ENCODE data around the gene TRAF6. TPM values are rescaled to one million over a fixed set of nuclear protein-coding genes. Genes with fewer than 3 reads are reported as not detected.

The TRAF6 gene
- polyA plus RNA-seq, 3 donors = 2.0 to 5.1 (median 3.5) TPM

DNA sequence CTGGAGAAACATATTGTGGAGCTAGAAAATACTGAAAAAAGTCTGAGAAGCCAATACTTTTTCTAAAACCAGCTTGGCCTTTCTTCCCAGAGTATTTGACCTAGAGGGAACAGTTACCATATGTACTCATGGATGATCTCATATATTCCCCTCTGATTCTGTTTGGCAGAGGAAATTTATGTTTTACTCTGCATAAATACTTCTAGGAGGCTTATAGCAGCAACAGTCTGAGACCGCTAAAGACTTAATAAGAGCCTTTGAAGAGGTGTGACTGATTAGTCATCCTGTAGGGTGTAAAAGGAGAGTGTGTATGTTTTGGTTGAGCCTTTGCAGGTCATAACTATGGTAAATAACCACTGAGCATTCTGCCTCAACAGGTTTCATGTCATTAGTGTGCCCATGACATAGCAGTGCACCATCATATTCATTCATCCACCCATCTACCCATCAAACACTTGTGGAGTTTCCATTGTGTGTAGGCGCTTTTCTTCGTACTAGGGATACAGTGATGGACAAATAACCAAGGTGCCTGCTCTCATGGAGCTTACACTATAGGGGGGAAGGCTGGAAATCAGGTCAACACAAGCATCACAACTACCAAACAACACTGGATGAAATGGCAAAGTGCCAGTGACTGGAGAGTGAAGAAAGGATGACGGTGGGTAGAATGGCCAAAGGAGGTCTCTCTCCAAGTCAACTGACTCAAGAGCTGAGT, 44.5 kb downstream of the TRAF6 start:
- H3K27ac ChIP-seq (ENCODE audit: low read depth, low read length) = no peak overlapping the region
- 95 to 97% (median 96%) methylated on average over 4 of the region's 4 CpGs for WGBS, 3 donors

GRCh38 chr11:36464720-36465119, 45.4 kb downstream of the TRAF6 start:
- WGBS, 3 donors = 78 to 91% (median 82%) methylated on average over 3 of the region's 3 CpGs
- H3K27ac ChIP-seq (ENCODE audit: low read depth, low read length) = no peak overlapping the region

DNA sequence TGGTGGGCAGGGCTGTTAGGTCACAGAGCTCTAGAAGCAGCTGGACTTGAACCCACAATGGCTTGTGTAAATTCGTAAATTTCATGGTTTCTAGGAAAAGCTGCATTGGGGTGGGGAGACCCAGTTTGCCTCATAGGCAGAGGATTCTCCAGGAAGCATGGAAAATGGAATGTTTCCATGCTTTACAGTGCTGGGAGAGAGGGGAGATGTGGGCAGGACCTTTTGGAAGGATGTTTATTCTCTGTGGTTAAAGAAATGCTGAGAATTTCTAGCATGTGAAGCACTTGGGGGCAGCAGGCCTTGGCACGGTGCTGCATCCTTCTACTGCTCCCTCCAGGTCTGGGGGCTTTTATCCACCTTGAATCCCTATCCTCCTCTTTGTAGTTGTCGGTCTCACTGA, 46.3 kb downstream of the TRAF6 start:
- WGBS, 3 donors = 53 to 83% (median 79%) methylated on average over 3 of the region's 3 CpGs

DNA sequence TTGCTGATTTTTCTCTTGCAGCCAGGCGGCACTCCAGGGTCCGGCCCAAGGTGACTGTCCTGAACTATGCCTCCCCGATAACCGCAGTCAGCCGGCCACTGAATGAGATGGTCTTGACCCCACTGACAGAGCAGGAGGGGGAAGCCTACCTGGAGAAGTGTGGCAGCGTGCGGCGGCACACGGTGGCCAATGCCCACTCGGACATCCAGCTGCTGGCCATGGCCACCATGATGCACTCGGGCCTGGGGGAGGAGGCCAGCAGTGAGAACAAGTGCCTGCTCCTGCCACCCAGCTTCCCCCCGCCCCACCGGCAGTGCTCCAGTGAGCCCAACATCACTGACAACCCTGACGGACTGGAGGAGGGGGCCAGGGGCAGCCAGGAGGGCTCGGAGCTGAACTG, 47.8 kb downstream of the TRAF6 start:
- WGBS, 3 donors = 93 to 96% (median 96%) methylated on average over 15 of the region's 15 CpGs
- H3K27ac ChIP-seq (ENCODE audit: low read depth, low read length) = no peak overlapping the region

More for the DNA sequence above, 46.3 kb downstream of the TRAF6 start:
- H3K27ac ChIP-seq (ENCODE audit: low read depth, low read length) = no peak overlapping the region

- 64 to 92% (median 88%) methylated on average over 10 of the region's 10 CpGs for WGBS, 3 donors
- no peak overlapping the region for H3K27ac ChIP-seq (ENCODE audit: low read depth, low read length)
Observed at GRCh38 chr11:36460220-36460619, 49.9 kb downstream of the TRAF6 start.

- H3K27ac ChIP-seq (ENCODE audit: low read depth, low read length) = no peak overlapping the region
- 77 to 93% (median 87%) methylated on average over 7 of the region's 7 CpGs for WGBS, 3 donors
Observed at GRCh38 chr11:36459046-36459445, 51.0 kb downstream of the TRAF6 start.

DNA sequence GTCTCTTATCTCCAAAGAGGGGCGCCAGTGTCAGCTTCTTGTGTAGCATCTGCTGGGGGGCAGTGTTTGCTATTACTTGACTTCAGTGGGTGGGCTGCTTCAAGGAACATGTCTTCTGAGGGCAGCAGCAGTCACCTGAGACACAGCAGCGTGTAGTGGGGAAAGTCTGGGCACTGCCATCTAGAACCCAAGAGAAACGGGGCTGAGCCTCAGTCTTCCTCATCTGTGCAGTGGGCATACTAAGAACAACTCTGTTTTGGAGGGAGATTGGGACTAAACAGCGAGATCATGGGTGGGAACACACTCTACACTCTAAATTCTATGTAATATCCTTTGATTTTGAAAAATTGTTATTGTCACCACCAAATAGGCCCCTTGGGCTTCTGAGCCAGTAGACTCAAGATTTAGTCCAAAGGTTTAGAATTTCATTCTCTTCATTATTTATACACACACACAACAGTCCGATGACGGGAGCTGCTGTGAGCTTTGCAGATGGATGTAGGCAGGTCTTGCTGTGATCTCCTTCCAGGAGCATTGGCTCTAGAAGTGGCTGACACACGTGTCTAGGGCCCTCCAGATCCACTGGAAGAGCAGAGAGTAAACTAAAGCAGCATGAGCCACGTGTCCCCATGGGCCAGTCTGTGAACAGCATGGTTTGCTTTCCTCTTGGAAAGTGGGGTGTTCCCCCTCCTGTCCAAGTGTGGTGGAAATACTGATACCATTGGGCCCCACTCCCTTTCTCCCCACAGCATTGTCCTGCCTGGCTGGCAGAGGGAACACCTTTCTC, 51.8 kb downstream of the TRAF6 start:
- 75 to 89% (median 89%) methylated on average over 8 of the region's 8 CpGs for WGBS, 3 donors
- H3K27ac ChIP-seq (ENCODE audit: low read depth, low read length) = no peak overlapping the region

- H3K27ac ChIP-seq (ENCODE audit: low read depth, low read length) = no peak overlapping the region
- 62 to 81% (median 71%) methylated on average over 6 of the region's 6 CpGs for whole genome bisulfite sequencing, 3 donors
Observed at GRCh38 chr11:36456156-36456555, 53.9 kb downstream of the TRAF6 start.

GRCh38 chr11:36455658-36456111, 54.4 kb downstream of the TRAF6 start:
- H3K27ac ChIP-seq (ENCODE audit: low read depth, low read length) = peak overlapping the region; percentile 21
- WGBS, 3 donors = 39 to 76% (median 57%) methylated on average over 11 of the region's 11 CpGs

DNA sequence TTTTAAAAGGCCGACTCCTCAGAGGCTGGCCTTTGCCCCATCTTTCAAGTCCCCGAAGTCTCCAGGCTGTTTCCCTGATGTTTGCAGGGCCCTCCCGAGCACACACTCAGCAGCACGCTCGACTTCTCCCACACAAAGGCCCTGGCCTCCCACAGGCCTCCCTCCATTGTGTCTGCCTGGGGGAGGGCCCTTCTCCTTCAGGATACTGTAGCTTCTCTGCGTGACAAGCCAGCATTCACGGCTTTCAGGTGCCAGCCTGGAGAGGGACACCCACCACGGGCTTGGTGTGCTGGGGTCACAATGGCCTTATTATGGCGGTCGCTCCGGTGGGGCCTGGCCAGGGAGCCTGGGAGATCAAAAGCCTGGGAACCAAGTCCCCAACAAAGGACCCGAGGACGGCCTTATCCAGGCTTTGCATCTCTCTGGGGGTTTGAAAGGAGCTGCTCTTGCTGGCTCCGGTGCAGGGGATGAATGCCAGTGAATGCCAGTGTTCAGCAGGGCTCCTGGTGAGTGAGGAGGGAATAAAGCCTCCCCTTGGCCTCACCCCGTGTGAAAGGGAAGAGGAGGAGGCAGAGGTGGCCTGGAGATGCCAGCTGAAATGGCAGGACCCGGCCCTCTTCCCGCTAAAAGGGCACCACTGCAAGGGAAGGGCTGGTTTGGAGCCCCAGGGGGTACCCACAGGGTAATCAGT, 55.0 kb downstream of the TRAF6 start:
- 61 to 76% (median 68%) methylated on average over 17 of the region's 17 CpGs for WGBS, 3 donors
- H3K27ac ChIP-seq (ENCODE audit: low read depth, low read length) = peak overlapping the region; percentile 21

DNA sequence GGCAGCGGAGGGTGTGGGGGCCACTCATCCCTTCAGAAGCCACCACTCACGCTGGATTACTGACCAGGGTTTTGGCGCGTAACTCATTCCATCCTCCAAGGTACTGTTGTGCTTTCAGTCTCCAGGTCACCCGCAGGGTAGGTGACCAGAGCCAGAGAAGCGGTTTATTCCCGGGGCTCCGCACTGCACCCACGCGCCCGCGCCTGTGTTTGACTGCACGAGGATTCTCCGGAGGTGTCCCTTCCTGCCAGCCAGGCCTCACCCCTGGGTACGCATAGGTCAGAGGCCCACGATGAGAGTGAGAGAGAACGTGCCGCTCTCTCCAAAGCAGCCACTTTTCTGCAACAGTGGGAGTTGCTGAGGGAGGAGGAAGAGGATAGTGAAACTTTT, 55.5 kb downstream of the TRAF6 start:
- 83 to 86% (median 83%) methylated on average over 18 of the region's 18 CpGs for WGBS, 3 donors
- H3K27ac ChIP-seq (ENCODE audit: low read depth, low read length) = no peak overlapping the region

GRCh38 chr11:36453678-36454077, 56.4 kb downstream of the TRAF6 start:
- 63 to 70% (median 64%) methylated on average over 3 of the region's 3 CpGs for WGBS, 3 donors

DNA sequence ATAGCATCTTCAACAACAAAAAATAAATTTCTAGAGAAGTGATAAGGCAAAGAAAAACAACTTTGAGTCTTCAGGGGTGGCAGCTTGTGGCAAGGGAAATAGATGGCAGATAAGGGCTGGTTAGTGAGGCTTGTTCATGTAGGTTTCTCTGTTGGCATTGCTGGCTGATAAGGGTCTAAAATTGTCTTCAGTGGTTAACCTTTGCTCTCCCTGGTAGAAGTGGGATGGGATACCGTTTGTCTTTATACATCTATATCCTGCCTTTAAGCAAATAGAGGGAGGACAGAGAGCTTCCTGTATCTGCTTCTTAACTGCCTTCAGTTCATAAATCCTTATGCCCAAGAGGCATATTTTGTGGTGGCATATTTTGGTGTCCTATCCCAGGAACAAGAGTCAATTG, 57.1 kb downstream of the TRAF6 start:
- H3K27ac ChIP-seq (ENCODE audit: low read depth, low read length) = no peak overlapping the region
- 9 to 37% (median 19%) methylated on average over 1 of the region's 1 CpG for WGBS, 3 donors

More at GRCh38 chr11:36453678-36454077, 56.4 kb downstream of the TRAF6 start:
- H3K27ac ChIP-seq (ENCODE audit: low read depth, low read length) = no peak overlapping the region

DNA sequence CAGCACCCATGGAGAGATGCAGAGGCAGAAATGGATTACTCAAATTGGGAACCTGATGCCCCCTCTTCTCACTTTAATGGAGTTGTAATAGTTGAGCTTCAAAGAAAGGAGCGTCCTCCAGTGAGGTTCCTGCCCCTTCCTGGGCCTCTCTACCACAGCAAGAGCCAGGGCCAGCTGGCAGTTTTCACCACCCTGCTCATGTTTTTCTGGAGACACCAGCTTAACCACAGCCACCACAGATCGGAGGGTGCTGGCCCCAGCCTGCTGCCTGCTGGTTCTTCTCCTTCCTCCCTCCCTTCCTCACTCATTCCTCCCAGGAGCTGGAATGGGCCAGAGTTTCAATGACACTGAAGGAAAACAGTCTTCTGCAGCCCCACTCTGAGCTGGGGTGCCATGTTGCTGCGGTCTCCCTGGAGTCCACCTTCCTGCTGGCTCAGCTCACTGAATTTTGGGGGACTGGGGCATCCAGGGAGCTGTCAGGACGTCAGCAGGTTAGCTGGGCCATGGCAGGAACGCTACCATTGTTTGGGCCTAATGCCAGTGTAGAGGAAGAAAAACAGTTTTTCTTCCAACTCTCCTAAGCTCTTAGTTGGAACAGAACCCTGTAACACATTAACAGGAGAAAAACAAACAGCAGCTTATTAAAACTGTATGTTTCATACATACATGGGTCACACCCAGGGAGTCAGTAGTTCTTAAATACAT, 57.7 kb downstream of the TRAF6 start:
- WGBS, 3 donors = 59 to 71% (median 61%) methylated on average over 5 of the region's 5 CpGs
- no peak overlapping the region for H3K27ac ChIP-seq (ENCODE audit: low read depth, low read length)

- WGBS, 3 donors = 94 to 100% (median 98%) methylated on average over 1 of the region's 1 CpG
- H3K27ac ChIP-seq (ENCODE audit: low read depth, low read length) = no peak overlapping the region
Observed at GRCh38 chr11:36451681-36452080, 58.4 kb downstream of the TRAF6 start.

GRCh38 chr11:36451045-36451444, 59.0 kb downstream of the TRAF6 start:
- H3K27ac ChIP-seq (ENCODE audit: low read depth, low read length) = no peak overlapping the region
- WGBS, 3 donors = 91 to 98% (median 93%) methylated on average over 6 of the region's 6 CpGs

GRCh38 chr11:36450110-36450572, 59.9 kb downstream of the TRAF6 start:
- 40 to 62% (median 41%) methylated on average over 3 of the region's 3 CpGs for WGBS, 3 donors
- H3K27ac ChIP-seq (ENCODE audit: low read depth, low read length) = no peak overlapping the region

GRCh38 chr11:36449561-36450096, 60.4 kb downstream of the TRAF6 start:
- no peak overlapping the region for H3K27ac ChIP-seq (ENCODE audit: low read depth, low read length)
- 60 to 66% (median 64%) methylated on average over 5 of the region's 5 CpGs for whole genome bisulfite sequencing, 3 donors
